Adipocyte (in vitro differentiated cells): ENCODE measurements around the gene ZNF524.
A peak's percentile ranks its signal among the peaks of the same experiment; 100 is the strongest.

ENCODE experiments used
- DNase-seq: peaks from one replicate; pipeline ENCODE4 v3.0.0-alpha.2; 2015; ENCODE audit warnings: low read depth
- H3K27me3 ChIP-seq: replicated peaks from 2 replicates; pipeline ENCODE4 v1.7.0; 2013; ENCODE audit warnings: mild to moderate bottlenecking, low read length, moderate library complexity; ENCODE audit not compliant: control insufficient read depth, insufficient read depth
- H3K36me3 ChIP-seq: 2 replicates; pipeline ENCODE4 v1.7.0; 2013; ENCODE audit warnings: low read length, mild to moderate bottlenecking, moderate library complexity; ENCODE audit not compliant: control insufficient read depth, insufficient read depth, severe bottlenecking
- H3K4me1 ChIP-seq: 2 replicates; pipeline ENCODE4 v1.7.0; 2013; ENCODE audit warnings: mild to moderate bottlenecking, low read length, moderate library complexity; ENCODE audit not compliant: control insufficient read depth, insufficient read depth
- H3K4me3 ChIP-seq: 2 replicates; pipeline ENCODE4 v1.7.0; 2013; ENCODE audit warnings: mild to moderate bottlenecking, low read length, moderate library complexity
- H3K9ac ChIP-seq: 2 replicates; pipeline ENCODE4 v1.7.0; 2013; ENCODE audit warnings: mild to moderate bottlenecking, low read length, moderate library complexity
- H3K9me3 ChIP-seq: 2 replicates; pipeline ENCODE4 v1.7.0; 2013; ENCODE audit warnings: mild to moderate bottlenecking, low read length, moderate library complexity; ENCODE audit not compliant: control insufficient read depth

Gene ZNF524, protein sequence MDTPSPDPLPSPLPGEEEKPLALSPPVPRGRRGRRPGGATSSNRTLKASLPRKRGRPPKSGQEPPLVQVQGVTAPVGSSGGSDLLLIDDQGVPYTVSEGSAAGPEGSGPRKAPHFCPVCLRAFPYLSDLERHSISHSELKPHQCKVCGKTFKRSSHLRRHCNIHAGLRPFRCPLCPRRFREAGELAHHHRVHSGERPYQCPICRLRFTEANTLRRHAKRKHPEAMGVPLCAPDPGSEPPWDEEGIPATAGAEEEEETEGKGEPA

DNA sequence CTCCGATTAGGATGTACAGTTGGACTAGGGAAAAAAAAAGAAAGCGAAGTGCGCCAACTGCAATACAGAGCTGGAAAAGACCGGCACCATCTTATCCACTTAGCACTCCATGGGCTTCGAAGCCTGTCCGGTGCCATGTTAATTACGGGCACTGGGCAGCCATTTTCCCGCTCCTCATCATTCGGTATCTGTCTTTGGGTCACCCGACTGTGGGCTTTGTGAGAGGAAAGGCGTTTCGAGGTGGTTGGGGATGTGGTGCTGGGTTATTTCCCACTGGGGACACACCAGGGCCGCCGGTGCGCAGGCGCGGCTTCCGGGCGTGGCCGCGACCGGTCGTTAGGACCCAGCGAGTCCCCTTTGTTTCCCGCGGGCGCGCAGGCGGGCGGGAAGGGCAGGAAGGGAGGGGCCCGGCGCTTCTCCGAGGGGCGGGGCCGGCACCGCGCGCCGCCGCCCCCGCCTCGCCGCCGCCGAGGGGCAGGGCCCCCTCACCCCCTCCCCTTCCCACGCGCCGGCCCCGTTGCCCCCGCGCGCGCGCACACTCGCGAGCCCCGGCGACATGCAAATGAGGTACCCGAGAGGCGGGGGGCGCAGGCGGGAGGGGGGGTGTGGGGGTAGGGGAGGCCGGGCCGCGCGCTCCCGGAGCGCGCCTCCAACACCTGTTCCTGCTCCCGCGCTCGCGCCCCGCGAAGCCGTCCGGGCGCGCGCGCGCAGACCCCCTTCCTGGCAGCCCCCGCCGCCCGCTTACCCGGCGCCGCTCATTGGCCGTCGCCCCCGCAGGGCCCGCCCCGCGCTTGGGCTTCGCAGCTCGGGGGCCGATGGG lies at the start of gene ZNF524:
ZNF524 (plus strand) TSS at position 447 of the 820 bp plus-strand sequence. CDS start 1,825 bp downstream, outside the sequence.
- H3K4me3 ChIP-seq: peak within 1 kb of the TSS; percentile 98

DNA sequence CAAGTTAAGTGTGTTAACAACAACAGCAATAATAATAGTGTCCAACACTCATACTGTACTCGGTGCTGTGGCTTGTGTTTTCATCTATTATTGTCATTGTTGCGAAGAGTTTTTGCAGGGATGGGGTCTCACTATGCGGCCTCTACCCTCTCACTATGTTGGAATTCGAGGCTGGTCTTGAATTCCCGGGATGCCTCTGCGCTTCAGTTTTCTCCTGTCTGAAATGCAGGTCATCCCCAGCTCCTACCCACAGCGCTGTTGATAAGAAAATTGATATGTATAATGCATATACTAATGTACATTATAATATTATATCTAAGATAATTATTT lies 49.8 kb upstream of the ZNF524 start:
- Histone ChIP-seq H3K36me3 (no peaks in the 10 kb centered on the region), H3K4me1 (peaks cover 41% of the 10 kb centered on the region), H3K9ac (no peak overlapping the region), H3K9me3 (no peaks in the 10 kb centered on the region), H3K4me3 (no peak overlapping the region), H3K27me3 (peaks cover 4% of the 10 kb centered on the region)
- DNase-seq: peak; percentile 19

More for the DNA sequence above, at the start of gene ZNF524:
- H3K9me3 ChIP-seq: no peaks in the 10 kb centered on the region
- peak; percentile 92 for DNase-seq
- H3K36me3 ChIP-seq: peaks cover 14% of the 10 kb centered on the region
- H3K4me1 ChIP-seq: peaks cover 15% of the 10 kb centered on the region
- peak within 1 kb of the TSS; percentile 99 for H3K9ac ChIP-seq
- H3K27me3 ChIP-seq: no peaks in the 10 kb centered on the region

DNA sequence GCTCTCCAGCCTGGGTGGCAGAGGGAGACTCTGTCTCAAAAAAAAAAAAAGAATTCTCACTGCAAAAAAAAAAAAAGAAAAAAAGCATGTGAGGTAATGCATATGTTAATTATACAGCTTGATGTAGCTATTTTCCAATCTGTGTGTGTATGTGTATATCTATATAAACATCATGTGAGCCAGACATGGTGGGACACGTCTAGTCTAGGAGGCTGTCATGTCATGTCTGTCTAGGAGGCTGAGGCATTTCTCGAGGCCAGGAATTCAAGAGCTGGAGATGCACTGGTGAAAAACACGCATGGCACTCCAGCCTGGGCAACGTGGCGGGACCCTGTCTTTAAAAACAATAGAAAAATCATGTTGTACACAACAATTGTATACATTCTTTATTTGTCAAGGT lies 47.9 kb upstream of the ZNF524 start:
- no peaks in the 10 kb centered on the region for H3K36me3 ChIP-seq
- peak; percentile 27 for DNase-seq
- H3K4me3 ChIP-seq: no peak overlapping the region
- no peak overlapping the region for H3K9ac ChIP-seq
- no peaks in the 10 kb centered on the region for H3K9me3 ChIP-seq
- H3K4me1 ChIP-seq: peaks cover 31% of the 10 kb centered on the region
- no peaks in the 10 kb centered on the region for H3K27me3 ChIP-seq

DNA sequence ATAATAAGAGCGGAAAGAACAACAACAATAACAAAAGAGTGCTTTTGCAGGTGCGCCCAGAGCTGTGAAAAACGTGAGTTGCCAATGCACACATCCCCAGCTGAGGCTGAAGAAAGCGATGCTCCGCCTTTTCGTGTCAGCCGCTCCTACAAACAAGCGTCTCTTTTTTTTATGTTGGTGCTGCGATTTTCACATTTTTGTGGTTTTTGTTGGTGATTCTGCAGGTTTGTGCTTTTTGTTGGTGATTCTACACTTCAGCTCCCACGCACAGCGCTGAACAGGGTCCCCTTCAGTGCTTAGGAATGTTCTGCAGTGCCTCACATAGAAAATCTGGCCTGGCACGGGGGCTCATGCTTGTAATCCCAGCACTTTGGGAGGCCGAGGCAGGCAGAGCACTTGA lies 47.5 kb upstream of the ZNF524 start:
- Histone ChIP-seq H3K4me3 (no peak overlapping the region), H3K4me1 (peaks cover 28% of the 10 kb centered on the region), H3K27me3 (peaks cover 2% of the 10 kb centered on the region), H3K36me3 (no peaks in the 10 kb centered on the region), H3K9ac (no peak overlapping the region), H3K9me3 (no peaks in the 10 kb centered on the region)
- DNase-seq: peak; percentile 89

DNA sequence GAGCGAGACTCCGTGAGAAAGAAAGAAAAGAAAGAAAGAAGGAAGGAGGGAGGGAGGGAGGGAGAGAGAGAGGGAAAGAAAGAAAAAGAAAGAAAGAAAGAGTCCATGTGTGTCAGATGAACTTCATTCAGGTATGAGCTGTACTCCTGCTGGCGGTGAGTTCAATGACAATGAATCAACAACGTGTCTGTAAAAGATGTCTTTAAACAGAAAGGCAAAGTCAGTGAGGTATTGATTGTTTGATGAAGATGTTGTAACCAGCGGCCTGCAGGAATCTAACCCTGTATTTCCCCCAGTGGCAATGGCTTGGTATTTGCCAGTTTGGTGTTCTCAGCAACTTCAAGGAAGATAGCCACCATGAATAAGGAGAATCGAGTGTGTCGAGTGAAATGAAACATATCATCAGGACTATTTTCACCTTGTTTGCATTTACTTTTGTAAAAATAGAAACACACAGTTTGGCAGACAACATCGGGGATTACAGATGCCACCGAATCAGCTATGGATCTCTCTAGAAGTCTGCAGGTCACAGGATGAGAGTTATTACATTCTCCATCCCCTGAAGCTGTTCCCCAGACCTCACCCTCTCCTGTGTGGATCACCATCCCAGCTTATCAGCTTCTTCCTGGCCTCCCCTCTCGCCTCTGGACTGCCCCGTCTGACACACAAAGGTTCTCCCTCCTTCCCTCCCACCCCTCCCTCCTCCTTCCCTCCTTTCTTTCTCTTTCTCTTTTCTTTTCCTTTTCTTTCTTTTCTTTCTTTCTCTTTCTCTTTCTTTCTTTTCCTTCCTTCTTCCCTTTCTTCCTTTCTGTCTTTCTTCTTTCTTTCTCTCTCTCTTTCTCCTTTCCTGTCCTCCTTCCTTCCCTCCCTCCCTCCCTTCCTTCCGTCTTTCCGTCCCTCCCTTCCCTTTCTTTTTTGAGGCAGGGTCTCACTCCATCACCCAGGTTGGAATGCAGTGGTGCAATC lies 46.6 kb upstream of the ZNF524 start:
- DNase-seq: peak; percentile 38
- no peaks in the 10 kb centered on the region for H3K36me3 ChIP-seq
- H3K4me3 ChIP-seq: no peak overlapping the region
- H3K9ac ChIP-seq: no peak overlapping the region
- no peaks in the 10 kb centered on the region for H3K9me3 ChIP-seq
- H3K4me1 ChIP-seq: peaks cover 21% of the 10 kb centered on the region
- peaks cover 5% of the 10 kb centered on the region for H3K27me3 ChIP-seq

DNA sequence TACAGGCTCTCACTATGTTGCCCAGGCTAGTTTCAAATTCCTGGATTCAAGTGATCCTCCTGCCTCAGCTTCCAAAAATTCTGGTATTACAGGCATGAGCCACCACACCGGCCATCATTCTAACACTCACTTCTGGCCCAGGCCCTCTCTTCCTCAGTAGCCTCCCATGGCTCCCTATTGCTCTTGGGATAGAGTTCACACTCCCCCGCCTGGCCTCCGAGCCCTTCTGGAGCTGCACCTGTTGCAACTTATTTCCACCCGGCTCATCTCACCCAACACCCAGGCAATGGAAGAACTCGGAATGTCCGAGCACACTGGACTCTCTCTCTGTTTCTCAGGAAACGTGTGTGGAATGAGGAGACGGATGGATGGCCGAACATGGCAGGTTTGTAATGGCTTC lies 45.8 kb upstream of the ZNF524 start:
- H3K4me1 ChIP-seq: peaks cover 20% of the 10 kb centered on the region
- no peak overlapping the region for H3K9ac ChIP-seq
- DNase-seq: no peak
- no peaks in the 10 kb centered on the region for H3K9me3 ChIP-seq
- peaks cover 5% of the 10 kb centered on the region for H3K27me3 ChIP-seq
- no peaks in the 10 kb centered on the region for H3K36me3 ChIP-seq
- no peak overlapping the region for H3K4me3 ChIP-seq

DNA sequence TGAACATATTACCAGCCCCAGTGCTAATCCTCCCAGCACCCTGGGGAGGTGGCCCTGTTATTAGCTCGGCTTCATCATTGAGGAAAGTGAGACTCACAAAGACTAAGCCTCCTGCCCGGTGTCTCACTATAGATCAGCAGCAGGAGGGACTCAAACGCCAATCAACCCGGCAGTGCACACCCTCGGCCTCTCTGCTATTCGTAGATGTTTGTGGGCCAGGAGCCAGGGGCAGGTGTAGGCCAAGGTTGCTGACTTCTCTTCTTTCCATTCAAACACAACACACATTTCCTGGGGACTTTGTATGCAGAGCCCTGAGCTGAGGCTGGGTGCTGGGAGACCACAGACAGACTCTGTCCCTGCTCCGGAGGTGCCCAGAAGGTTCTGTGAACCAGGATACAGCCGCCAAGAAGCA lies 45.3 kb upstream of the ZNF524 start:
- peaks cover 5% of the 10 kb centered on the region for H3K27me3 ChIP-seq
- no peak overlapping the region for H3K4me3 ChIP-seq
- no peaks in the 10 kb centered on the region for H3K9me3 ChIP-seq
- no peak for DNase-seq
- H3K4me1 ChIP-seq: peaks cover 15% of the 10 kb centered on the region
- no peak overlapping the region for H3K9ac ChIP-seq
- no peaks in the 10 kb centered on the region for H3K36me3 ChIP-seq

DNA sequence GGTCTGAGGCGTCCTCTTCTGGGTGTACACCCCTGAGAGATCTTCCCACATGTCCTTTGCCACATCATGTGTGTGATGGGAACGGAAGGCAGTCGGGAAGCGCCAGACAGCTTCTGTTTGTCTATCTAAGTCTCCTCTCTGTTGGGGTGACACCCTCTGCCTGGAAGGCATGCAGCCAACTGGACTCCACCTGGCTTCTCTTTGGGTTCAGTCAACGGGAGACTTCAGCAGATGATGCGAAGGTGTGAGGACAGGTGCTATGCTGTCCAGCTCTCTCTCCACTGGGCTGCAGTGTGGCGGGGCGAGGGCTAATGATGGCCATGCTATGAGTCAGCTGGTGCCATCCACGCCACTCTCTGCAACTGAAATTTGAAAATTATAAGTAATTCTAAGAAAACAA lies 40.4 kb upstream of the ZNF524 start:
- Histone ChIP-seq H3K36me3 (no peaks in the 10 kb centered on the region), H3K4me1 (no peaks in the 10 kb centered on the region), H3K9me3 (peaks cover 9% of the 10 kb centered on the region), H3K9ac (no peak overlapping the region), H3K4me3 (no peak overlapping the region), H3K27me3 (peaks cover 13% of the 10 kb centered on the region)
- DNase-seq: no peak

DNA sequence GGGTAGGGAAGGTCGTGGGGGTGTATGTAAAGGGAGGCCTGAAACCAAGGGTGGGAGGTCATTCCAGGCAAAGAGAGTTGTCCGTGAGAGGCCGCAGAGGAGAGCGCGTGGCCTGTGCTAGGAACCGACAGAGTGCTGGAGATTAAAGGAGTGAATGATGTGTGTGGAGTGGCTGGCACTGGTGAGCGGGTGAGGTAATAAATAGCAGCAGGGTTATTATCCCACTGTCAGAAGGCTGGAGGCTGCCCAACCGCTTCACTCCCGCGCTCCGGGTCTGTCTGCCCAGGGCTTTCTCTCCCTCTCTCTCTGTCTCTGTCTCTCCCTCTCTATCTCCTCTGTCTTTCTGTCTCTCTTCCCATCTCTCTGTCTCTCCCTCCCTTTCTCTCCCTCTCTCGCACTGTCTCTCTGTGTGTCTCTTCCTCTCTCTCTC lies 36.8 kb upstream of the ZNF524 start:
- Histone ChIP-seq H3K4me1 (no peaks in the 10 kb centered on the region), H3K4me3 (no peak overlapping the region), H3K9ac (no peak overlapping the region), H3K36me3 (no peaks in the 10 kb centered on the region), H3K9me3 (peaks cover 9% of the 10 kb centered on the region), H3K27me3 (peaks cover 13% of the 10 kb centered on the region)
- DNase-seq: no peak

DNA sequence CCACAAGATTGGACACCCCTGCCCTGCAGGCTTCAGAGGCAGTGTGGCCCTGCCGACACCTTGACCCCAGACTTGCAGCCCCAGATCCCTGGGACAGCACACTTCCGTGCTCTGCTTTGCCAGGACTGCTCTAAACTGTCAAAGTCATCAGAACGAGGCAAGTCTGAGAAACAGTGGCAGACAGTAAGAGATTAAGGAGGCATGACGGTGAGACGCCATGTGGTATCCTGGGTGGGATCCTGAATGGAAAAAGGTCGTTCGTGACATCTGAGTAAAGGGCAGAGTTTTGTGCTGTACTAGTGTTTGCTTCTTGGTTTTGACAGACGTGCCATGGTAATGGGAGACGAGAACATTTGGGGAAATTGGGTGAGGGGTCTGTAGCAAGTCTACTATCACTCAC lies 33.3 kb upstream of the ZNF524 start:
- no peak for DNase-seq
- Histone ChIP-seq H3K36me3 (no peaks in the 10 kb centered on the region), H3K9ac (no peak overlapping the region), H3K27me3 (peaks cover 6% of the 10 kb centered on the region), H3K4me3 (no peak overlapping the region), H3K9me3 (peaks cover 7% of the 10 kb centered on the region), H3K4me1 (no peaks in the 10 kb centered on the region)
